WI38 (cell line): ENCODE measurements around the gene PCDHGA12.
"Not testable (repeated sequence)": the region's sequence is repeated elsewhere in the genome, so short reads cannot be mapped to it uniquely, and the experiment has no call there.

Source experiments
- H3K4me3 ChIP-seq: 2 replicates; pipeline ENCODE4 v1.5.1; 2011; ENCODE audit warnings: low read depth, mild to moderate bottlenecking, control low read depth, low read length
- CTCF ChIP-seq: IDR thresholded peaks from 2 replicates; pipeline ENCODE4 v1.5.1; 2012; ENCODE audit warnings: low read depth, mild to moderate bottlenecking, control low read depth, low read length

PCDHGA12 gene

GRCh38 chr5:141412854-141413539 is 17.3 kb upstream of the PCDHGA12 start, which contains the start of gene PCDHGA10:
PCDHGA10 (plus strand) TSS chr5:141412987; CDS start chr5:141413176, 189 bp downstream.
- peak; percentile 83 for TF ChIP-seq CTCF
- peak within 1 kb of the TSS; percentile 68 for H3K4me3 ChIP-seq

GRCh38 chr5:141413540-141414069 is 16.7 kb upstream of the PCDHGA12 start:
- peak overlapping the region; percentile 68 for H3K4me3 ChIP-seq
- TF ChIP-seq CTCF, result no peak

- not testable (repeated sequence) for H3K4me3 ChIP-seq
Observed at GRCh38 chr5:141414548-141415274, 15.6 kb upstream of the PCDHGA12 start.

GRCh38 chr5:141415275-141415618 is 15.1 kb upstream of the PCDHGA12 start:
- not testable (repeated sequence) for H3K4me3 ChIP-seq

GRCh38 chr5:141417494-141418172 is 12.7 kb upstream of the PCDHGA12 start, which contains the start of gene PCDHGB7:
PCDHGB7 (plus strand) TSS chr5:141417677; CDS start chr5:141417860, 183 bp downstream.
- TF ChIP-seq CTCF, result peak; percentile 95
- peak within 1 kb of the TSS; percentile 54 for H3K4me3 ChIP-seq

GRCh38 chr5:141419074-141419880 is 11.0 kb upstream of the PCDHGA12 start:
- no peak overlapping the region for H3K4me3 ChIP-seq
- TF ChIP-seq CTCF, result no peak

GRCh38 chr5:141420855-141421488 is 9.3 kb upstream of the PCDHGA12 start, which contains the start of gene PCDHGA11:
PCDHGA11 (plus strand) TSS chr5:141421051; CDS start chr5:141421228, 177 bp downstream.
- peak; percentile 60 for TF ChIP-seq CTCF
- H3K4me3 ChIP-seq, result peak within 1 kb of the TSS; percentile 36
